ENCODE results near the gene BANP.

GRCh38 chr16:87966685-87967185 is 15.5 kb downstream of the BANP start:
- no peak for TF ChIP-seq CTCF (IDR thresholded peaks at IDR 0.05; ENCODE audit: borderline replicate concordance, extremely low read depth, low read length, poor library complexity, severe bottlenecking)
- no peak for TF ChIP-seq EZH2 (IDR thresholded peaks at IDR 0.05; ENCODE audit: borderline replicate concordance, low read depth, low read length, severe bottlenecking)
